Astrocyte of the cerebellum (primary cell): ENCODE results near the gene ZNF860.
"Not testable (repeated sequence)": the region's sequence is repeated elsewhere in the genome, so short reads cannot be mapped to it uniquely, and the experiment has no call there.

Source experiments
- DNase-seq: peaks from one replicate; pipeline ENCODE4 v3.0.0-alpha.2; 2011; ENCODE audit warnings: low read depth
- H3K4me3 ChIP-seq: 2 replicates; pipeline ENCODE4 v1.5.1; 2011; ENCODE audit warnings: mild to moderate bottlenecking, low read depth, low read length, moderate library complexity
- in situ Hi-C: cut with HindIII; loops from 2 replicates; pipeline ENCODE4 v1.10.0; 2017; ENCODE audit warnings: low sequenced_read_pairs
- TF ChIP-seq, protein P1 (sequence below): IDR thresholded peaks from 2 replicates; pipeline ENCODE4 v1.5.1; 2012; ENCODE audit warnings: low read length, low read depth, moderate library complexity, mild to moderate bottlenecking; ENCODE audit errors: missing control alignments

The ZNF860 gene

DNA sequence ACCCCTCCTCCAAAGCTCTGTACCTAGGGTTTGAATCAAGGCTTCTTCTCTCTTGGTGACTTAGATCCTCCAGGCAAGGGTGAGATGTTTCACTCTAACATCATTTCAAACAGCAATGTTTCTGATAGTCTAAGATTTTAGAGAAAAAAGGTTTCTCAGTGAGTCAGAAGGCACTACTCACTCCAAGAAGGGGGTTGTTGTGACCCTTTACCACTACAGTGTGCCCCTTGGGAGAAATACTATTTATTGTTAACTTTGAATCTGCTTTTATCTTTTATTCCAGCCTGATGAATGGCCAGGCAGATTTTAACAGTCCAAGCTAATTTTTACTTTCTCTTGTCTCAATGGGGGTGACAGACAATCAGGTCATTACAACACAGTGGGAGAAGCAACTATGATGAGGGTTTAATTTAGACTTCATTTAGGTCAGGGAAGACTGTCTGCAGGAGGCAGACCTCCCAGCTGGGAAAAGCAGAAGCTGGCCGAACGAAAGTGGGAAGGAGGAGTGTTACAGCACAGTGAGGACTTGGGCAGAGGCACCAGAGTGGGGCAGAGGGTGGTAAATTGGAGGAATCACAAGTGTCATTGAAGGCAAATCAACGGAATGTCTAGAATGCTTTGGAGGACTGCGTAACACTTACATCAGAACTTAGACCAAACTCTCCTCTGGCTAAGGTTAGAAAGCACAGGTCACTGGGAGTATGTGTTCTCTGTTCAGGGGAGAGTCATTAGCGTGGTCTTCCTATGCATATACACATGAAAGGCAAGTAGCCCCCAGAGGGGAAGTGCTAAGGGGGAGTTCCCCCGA lies 21.2 kb downstream of the ZNF860 start:
- TF ChIP-seq, protein P1, sequence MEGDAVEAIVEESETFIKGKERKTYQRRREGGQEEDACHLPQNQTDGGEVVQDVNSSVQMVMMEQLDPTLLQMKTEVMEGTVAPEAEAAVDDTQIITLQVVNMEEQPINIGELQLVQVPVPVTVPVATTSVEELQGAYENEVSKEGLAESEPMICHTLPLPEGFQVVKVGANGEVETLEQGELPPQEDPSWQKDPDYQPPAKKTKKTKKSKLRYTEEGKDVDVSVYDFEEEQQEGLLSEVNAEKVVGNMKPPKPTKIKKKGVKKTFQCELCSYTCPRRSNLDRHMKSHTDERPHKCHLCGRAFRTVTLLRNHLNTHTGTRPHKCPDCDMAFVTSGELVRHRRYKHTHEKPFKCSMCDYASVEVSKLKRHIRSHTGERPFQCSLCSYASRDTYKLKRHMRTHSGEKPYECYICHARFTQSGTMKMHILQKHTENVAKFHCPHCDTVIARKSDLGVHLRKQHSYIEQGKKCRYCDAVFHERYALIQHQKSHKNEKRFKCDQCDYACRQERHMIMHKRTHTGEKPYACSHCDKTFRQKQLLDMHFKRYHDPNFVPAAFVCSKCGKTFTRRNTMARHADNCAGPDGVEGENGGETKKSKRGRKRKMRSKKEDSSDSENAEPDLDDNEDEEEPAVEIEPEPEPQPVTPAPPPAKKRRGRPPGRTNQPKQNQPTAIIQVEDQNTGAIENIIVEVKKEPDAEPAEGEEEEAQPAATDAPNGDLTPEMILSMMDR = no peak
- in situ Hi-C loops = no loop called here

DNA sequence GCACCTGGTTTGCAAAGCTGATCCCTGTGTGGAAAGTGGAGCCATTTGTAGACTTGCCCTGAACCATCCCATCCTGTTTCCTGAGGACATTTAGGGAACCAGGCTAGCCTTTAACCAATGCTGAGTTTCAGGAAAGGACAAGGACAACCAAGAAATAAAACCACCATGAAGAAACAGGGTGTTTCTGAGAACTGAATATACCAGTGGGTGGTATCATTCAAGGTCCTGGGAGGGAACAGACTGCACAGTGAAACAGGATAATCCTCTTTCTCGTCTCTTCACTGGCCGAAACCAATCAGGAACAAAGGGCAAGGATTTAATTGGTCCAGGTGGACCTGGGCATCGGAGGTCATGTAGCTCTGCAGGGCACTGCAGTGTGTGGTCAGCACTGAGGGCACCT lies 21.8 kb downstream of the ZNF860 start:
- no peak for DNase-seq
- TF ChIP-seq, protein P1 = no peak
- H3K4me3 ChIP-seq = no peak overlapping the region
- in situ Hi-C loops = no loop called here

More for the DNA sequence above, 21.2 kb downstream of the ZNF860 start:
- no peak overlapping the region for H3K4me3 ChIP-seq
- no peak for DNase-seq

DNA sequence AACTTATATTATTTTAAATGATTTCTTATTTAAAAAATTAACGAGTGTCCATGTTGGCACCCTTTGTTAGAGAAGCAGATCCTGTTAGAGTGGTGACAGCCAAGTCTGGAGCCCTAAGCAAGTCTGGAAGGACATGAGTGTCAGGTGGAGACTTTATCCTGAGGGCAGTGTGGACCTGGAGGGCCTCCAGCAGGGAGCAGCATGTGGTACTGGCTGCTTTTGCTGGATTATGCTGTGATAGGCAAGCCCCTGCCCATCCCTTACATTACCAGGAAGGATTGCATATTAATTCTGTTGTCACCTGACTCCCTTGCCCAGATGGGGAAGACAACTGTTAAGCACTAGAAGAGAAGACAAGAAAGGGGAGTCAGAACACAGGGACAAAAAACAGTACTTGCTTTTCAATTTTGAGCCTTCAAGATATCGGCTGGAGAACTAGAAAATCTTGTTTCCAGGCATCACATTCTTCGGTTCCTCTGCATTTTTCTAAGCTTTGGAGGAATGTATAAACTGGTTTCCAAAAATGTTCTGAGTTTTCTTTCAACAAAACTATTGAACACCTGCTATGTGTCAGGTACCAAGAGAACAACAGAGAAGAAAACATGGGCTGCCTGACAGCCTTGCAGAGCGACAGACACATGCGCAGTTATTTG lies 22.7 kb downstream of the ZNF860 start:
- H3K4me3 ChIP-seq = no peak overlapping the region
- in situ Hi-C loops = no loop called here
- TF ChIP-seq, protein P1 = no peak
- no peak for DNase-seq

DNA sequence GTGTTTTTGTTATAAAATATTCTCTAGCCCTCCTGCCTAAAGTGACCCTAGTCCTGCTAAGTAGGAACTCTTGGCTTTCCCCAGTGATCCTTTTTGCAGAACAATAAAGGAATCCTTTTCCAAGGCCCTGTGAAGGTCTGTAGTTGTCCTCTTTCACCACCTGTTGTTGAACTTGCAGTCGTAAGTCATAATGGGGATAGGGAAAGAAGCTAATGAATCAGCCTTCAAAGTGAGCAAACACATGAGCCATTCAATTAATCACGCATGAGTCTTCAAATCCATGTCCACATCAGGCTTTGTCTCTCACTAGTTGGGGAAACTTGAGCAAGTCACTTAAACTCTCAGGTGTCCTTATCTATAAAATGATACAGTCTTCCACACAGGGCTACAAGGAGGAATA lies 27.6 kb downstream of the ZNF860 start:
- TF ChIP-seq, protein P1 = no peak
- in situ Hi-C loops = no loop called here
- no peak overlapping the region for H3K4me3 ChIP-seq

DNA sequence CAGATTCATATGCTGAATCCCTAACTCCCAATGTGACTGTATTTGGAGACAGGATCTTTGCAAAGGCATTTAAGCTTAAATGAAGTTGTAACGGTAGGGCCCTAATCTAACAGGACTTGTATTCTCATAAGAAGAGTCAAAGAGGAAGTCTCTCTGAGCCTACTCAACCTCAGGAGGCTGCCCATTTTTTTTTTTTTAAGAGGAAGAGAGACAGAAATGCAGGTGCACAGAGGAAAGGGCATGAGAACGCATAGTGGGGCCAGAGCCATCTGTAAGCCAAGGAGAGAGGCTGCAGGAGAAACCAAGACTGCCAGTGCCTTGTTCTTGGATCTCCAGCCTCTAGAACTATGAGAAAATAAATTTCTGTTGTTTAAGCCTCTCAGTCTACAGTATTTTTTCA lies 28.4 kb downstream of the ZNF860 start:
- H3K4me3 ChIP-seq = no peak overlapping the region
- in situ Hi-C loops = loop anchor here (10.0 kb wide), 1 partner anchor 95 kb away; the partner anchor contains the start of gene GPD1L
- TF ChIP-seq, protein P1 = no peak
- no peak for DNase-seq

More for the DNA sequence above, 27.6 kb downstream of the ZNF860 start:
- DNase-seq = no peak

DNA sequence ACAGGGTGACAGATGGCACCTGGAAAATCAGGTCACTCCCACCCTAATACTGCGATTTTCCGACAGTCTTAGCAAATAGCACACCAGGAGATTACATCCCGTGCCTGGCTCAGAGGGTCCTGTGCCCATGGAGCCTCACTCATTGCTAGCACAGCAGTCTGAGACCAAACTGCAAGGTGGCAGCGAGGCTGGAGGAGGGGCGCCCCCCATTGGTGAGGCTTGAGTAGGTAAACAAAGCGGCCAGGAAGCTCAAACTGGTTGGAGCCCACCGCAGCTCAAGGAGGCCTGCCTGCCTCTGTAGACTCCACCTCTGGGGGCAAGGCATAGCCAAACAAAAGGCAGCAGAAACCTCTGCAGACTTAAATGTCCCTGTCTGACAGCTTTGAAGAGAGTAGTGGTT lies 29.1 kb downstream of the ZNF860 start:
- not testable (repeated sequence) for H3K4me3 ChIP-seq, DNase-seq
- in situ Hi-C loops = loop anchor here (10.0 kb wide), 1 partner anchor 94 kb away; the partner anchor contains the start of gene GPD1L

DNA sequence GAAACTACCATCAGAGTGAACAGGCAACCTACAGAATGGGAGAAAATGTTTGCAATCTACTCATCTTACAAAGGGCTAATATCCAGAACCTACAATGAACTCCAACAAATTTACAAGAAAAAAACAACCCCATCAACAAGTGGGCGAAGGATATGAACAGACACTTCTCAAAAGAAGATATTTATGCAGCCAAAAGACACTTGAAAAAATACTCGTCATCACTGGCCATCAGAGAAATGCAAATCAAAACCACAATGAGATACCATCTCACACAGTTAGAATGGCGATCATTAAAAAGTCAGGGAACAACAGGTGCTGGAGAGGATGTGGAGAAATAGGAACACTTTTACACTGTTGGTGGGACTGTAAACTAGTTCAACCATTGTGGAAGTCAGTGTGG lies 34.1 kb downstream of the ZNF860 start:
- not testable (repeated sequence) for DNase-seq, H3K4me3 ChIP-seq
- in situ Hi-C loops = loop anchor here (10.0 kb wide), 1 partner anchor 89 kb away; the partner anchor contains the start of gene GPD1L
